GM13977 (cell line): ENCODE results near the gene CISD2.
"Not testable (repeated sequence)": the region's sequence is repeated elsewhere in the genome, so short reads cannot be mapped to it uniquely, and the experiment has no call there.

Experiments used
- DNase-seq: peaks from one replicate; pipeline ENCODE4 v3.0.0; 2012; ENCODE audit warnings: low spot score
- in situ Hi-C: fragments of 300-500 bp; cut with MboI; formaldehyde crosslinking; loops from one replicate; pipeline ENCODE4 v1.12.0; 2022; ENCODE audit warnings: low sequenced_read_pairs, low pct_unique_long_range_greater_than_20kb, mixed read lengths, inconsistent platforms; ENCODE audit not compliant: unreplicated experiment
- TF ChIP-seq, protein P1 (sequence below): IDR thresholded peaks from 2 replicates; pipeline ENCODE4 v1.5.1; 2012; ENCODE audit warnings: mild to moderate bottlenecking, control low read depth; ENCODE audit not compliant: insufficient read depth; ENCODE audit errors: extremely low read depth, missing control alignments

Gene CISD2

GRCh38 chr4:102862747-102863146, 6.0 kb upstream of the CISD2 start:
- DNase-seq, result no peak
- TF ChIP-seq, protein P1, sequence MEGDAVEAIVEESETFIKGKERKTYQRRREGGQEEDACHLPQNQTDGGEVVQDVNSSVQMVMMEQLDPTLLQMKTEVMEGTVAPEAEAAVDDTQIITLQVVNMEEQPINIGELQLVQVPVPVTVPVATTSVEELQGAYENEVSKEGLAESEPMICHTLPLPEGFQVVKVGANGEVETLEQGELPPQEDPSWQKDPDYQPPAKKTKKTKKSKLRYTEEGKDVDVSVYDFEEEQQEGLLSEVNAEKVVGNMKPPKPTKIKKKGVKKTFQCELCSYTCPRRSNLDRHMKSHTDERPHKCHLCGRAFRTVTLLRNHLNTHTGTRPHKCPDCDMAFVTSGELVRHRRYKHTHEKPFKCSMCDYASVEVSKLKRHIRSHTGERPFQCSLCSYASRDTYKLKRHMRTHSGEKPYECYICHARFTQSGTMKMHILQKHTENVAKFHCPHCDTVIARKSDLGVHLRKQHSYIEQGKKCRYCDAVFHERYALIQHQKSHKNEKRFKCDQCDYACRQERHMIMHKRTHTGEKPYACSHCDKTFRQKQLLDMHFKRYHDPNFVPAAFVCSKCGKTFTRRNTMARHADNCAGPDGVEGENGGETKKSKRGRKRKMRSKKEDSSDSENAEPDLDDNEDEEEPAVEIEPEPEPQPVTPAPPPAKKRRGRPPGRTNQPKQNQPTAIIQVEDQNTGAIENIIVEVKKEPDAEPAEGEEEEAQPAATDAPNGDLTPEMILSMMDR, result no peak
- in situ Hi-C loops, result no loop called here

DNA sequence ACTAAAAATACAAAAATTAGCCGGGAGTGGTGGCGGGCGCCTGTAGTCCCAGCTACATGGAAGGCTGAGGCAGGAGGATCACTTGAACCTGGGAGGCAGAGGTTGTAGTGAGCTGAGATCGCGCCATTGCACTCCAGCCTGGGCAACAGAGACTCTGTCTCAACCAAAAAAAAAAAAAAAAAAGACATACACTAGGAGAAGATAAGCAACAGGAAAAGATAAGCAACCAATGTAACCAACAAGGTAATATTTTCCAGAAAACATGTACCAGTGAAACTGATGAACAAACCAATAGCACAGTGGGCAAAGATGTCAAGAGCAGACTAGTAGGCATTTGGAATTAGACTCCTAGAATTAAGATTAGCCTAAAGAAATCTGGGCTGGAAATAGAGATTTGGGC, 3.5 kb upstream of the CISD2 start:
- DNase-seq, in situ Hi-C loops: not testable (repeated sequence)

GRCh38 chr4:102867278-102868152, 1.3 kb upstream of the CISD2 start:
- in situ Hi-C loops, result no loop called here
- TF ChIP-seq, protein P1, result no peak
- DNase-seq, result no peak

DNA sequence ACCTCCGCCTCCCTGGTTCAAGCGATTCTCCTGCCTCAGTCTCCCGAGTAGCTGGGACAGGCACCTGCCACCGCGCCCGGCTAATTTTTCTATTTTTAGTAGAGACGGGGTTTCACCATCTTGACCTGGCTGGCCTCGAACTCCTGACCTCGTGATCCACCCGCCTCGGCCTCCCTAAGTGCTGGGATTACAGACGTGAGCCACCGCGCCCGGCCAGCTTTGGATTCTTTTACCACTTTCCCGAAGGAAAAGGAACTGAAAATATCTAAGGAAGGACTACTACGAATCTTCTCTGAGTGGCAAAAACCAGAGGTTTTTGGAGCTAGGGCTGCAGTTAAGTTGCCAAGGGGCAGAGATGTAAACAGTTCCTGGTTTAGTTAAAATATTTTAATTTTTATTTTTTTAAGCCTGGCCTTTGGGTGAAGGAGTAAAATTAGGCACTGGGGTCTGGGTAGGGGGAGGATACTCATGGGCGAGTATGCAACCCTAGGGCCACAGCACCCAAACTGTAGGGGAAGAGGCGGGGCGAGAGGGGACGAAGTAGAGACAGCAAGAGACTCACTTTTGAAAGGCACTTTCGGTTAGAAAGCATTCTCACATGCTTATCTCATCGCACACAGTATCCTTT, 525 bp upstream of the CISD2 start:
- TF ChIP-seq, protein P1, result no peak
- no peak for DNase-seq
- in situ Hi-C loops, result no loop called here

DNA sequence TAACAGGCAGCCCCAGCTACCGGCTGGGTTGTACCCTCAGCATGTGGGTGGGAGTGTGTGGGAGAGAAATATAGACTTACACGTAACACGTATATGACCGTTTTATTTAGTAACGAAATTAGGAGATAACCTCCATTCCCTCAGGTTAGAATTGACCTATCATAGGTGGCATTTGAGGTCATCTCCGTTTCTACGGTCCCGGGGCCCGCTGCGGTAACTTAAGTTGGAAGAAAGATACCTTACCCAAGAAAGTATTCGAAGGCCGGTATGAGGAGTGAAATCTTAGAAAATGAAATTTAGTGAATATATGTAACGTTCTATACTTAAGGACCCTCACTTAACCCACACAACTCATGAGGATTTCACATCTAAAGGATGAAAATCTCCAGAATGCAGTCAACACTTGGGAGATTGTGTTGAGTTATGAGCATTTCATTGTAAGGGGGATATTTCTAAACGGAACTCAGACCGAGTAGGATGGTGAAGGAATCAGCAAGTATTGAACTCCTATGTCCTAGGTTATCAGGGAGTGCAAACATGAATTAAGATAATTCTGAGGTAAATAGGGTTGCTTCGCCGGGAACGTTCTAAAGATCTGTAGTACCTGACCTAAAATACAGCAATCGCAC, 891 bp downstream of the CISD2 start:
- DNase-seq, result no peak
- in situ Hi-C loops, result no loop called here
- TF ChIP-seq, protein P1, result no peak

GRCh38 chr4:102871772-102872171, 3.0 kb downstream of the CISD2 start:
- no peak for DNase-seq
- TF ChIP-seq, protein P1, result no peak
- in situ Hi-C loops, result no loop called here

DNA sequence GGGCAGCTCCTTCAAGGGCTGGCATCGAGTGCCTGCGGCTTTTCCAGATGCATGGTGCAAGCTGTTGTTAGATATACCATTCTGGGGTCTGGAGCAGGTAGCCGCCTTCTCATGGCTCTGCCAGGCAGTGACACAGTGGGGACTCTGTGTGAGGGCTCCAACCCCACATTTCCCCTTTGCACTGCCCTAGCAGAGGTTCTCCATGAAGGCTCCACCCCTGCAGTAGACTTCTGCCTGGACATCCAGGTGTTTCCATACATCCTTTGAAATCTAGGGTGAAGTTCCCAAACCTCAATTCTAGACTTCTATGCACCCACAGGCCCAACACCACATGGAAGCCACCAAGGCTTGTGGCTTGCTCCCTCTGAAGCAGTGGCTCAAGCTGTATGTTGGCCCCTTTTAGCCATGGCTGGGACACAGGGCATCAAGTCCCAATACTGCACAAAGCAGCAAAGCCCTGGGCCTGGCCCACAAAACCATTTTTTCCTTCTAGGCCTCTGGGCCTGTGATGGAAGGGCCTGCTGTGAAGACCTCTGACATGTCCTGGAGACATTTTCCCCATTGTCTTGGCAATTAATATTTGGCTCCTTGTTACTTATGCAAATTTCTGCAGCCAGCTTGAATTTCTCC, 8.8 kb downstream of the CISD2 start:
- DNase-seq, in situ Hi-C loops: not testable (repeated sequence)

DNA sequence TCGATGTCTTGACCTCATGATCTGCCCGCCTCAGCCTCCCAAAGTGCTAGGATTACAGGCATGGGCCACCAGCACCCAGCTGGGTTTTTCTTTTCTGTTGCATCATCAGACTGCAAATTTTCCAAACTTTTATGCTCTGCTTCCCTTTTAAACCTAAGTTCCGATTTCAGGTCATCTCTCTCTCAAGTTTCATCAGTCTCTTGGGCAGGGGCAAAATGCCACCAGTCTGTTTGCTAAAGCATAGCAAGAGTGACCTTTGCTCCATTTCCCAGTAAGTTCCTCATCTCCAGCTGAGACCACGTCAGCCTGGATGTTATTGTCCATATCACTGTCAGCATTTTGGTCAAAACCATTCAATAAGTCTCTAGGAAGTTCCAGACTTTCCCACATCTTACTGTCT, 9.6 kb downstream of the CISD2 start:
- in situ Hi-C loops, DNase-seq: not testable (repeated sequence)
